Measurements from ENCODE around the gene TMEM221. TPM values are rescaled to one million over a fixed set of nuclear protein-coding genes. Genes with fewer than 3 reads are reported as not detected.

The TMEM221 gene
- polyA plus RNA-seq, 2 donors = 0.13 to 0.20 TPM

DNA sequence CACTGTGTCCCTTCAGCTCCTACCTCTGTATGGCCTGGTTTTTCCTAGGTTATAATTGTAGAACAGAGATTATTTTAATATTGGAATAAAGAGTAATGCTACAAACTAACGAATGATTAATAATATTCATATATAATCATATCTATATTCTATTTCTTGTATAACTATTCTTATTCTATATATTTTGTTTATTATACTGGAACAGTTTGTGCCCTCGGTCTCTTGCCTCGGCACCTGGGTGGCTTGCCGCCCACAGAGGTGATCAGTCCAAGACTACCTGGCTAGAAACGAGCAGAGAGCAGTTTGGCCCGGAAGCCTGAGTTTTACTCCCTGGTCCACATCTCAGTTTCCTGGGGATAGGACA is 18.0 kb upstream of the TMEM221 start:
- Histone ChIP-seq H3K27me3 (ENCODE audit: control insufficient read depth in 1 of 2, insufficient read depth in 2 of 2, low read length in 2 of 2) (no peaks in the 10 kb centered on the region), H3K4me3 (ENCODE audit: low read depth in 1 of 2, low read length in 2 of 2) (no peak overlapping the region), H3K36me3 (ENCODE audit: control insufficient read depth in 2 of 2, insufficient read depth in 2 of 2, low read length in 1 of 2) (no peaks in the 10 kb centered on the region), H3K27ac (ENCODE audit: low read depth in 2 of 2, low read length in 1 of 2) (no peak overlapping the region), H3K4me1 (ENCODE audit: control insufficient read depth in 2 of 2, insufficient read depth in 2 of 2, low read length in 1 of 2) (peaks cover 0 to 14% of the 10 kb centered on the region in 2 donors), H3K9me3 (ENCODE audit: control insufficient read depth in 2 of 2, insufficient read depth in 1 of 2, low read depth in 1 of 2, low read length in 1 of 2) (no peaks in the 10 kb centered on the region)
- WGBS, 2 donors = 29 to 45% methylated on average over 6 of the region's 6 CpGs

DNA sequence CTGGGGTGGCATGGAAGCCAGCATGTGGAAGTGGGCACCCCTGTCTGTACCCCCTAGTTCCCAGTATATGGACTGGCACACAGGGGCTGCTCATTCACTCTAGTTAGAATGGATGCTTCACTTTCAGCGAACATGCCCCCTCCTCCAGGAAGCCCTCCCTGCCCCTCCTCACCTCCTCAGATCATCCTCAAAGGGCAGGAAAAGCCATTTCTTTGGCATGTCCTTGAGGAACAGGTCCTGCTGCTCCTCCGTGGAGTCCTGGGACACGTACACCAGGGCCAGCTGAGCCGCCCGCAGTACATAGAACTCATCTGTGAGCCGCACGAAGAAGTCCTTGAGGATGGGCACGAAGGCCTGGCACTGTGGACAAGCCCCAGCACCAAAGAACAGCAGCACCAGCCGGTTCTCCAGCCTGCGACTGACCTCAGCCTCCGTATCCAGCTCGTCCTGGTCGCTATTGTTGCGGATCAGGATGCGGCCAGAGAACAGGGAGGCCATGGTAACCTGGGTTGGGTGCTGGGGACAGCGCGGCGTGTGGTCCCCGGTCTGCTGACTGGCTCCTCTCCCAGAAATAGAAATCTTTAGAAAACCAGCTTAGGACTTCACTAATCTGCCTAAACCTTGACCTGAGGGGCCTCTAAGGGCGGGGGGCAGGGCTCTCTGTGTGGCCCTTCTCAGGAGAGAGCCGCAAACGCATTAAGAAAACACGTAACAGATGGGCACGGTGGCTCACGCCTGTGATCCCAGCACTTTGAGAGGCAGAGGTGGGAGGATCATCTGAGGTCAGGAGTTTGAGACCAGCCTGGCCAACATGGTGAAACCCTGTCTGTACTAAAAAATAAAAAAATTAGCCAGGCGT is 12.1 kb upstream of the TMEM221 start, which contains the start of gene NXNL1:
NXNL1 (minus strand) TSS at position 555 of the 859 bp plus-strand sequence; CDS start at position 498, 57 bp downstream.
- Histone ChIP-seq H3K9me3 (ENCODE audit: control insufficient read depth in 2 of 2, insufficient read depth in 1 of 2, low read depth in 1 of 2, low read length in 1 of 2) (no peaks in the 10 kb centered on the region), H3K27me3 (ENCODE audit: control insufficient read depth in 1 of 2, insufficient read depth in 2 of 2, low read length in 2 of 2) (peaks cover 0 to 4% of the 10 kb centered on the region in 2 donors)
- 83 to 86% methylated on average over 26 of the region's 26 CpGs for WGBS, 2 donors

DNA sequence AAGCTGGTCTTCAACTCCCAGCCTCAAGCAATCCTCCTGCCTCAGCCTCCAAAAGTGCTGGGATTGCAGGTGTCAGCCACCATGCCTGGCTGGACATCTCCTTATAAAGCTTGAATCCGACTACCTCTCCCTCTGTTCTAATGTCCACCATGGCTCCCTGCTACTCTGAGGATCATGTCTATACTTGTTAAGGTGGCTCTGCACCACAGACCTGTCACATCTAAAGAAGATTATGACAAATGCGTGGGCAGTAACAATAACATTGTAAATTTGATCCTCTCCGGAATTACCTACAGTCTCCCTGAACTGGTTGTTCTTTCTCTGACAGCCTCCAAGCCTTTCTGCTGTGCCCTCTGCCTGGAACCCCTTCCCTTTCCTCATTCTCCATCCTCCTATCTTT is 10.5 kb upstream of the TMEM221 start:
- 53 to 57% methylated on average over 3 of the region's 3 CpGs for WGBS, 2 donors
- Histone ChIP-seq H3K27me3 (ENCODE audit: control insufficient read depth in 1 of 2, insufficient read depth in 2 of 2, low read length in 2 of 2) (peaks cover 0 to 12% of the 10 kb centered on the region in 2 donors), H3K4me3 (ENCODE audit: low read depth in 1 of 2, low read length in 2 of 2) (no peak overlapping the region), H3K4me1 (ENCODE audit: control insufficient read depth in 2 of 2, insufficient read depth in 2 of 2, low read length in 1 of 2) (peaks cover 0 to 7% of the 10 kb centered on the region in 2 donors), H3K36me3 (ENCODE audit: control insufficient read depth in 2 of 2, insufficient read depth in 2 of 2, low read length in 1 of 2) (no peaks in the 10 kb centered on the region), H3K27ac (ENCODE audit: low read depth in 2 of 2, low read length in 1 of 2) (no peak overlapping the region), H3K9me3 (ENCODE audit: control insufficient read depth in 2 of 2, insufficient read depth in 1 of 2, low read depth in 1 of 2, low read length in 1 of 2) (no peaks in the 10 kb centered on the region)

More for the DNA sequence above, 12.1 kb upstream of the TMEM221 start, which contains the start of gene NXNL1:
- Histone ChIP-seq H3K4me3 (ENCODE audit: low read depth in 1 of 2, low read length in 2 of 2) (no peak within 1 kb of the TSS), H3K36me3 (ENCODE audit: control insufficient read depth in 2 of 2, insufficient read depth in 2 of 2, low read length in 1 of 2) (no peaks in the 10 kb centered on the region), H3K4me1 (ENCODE audit: control insufficient read depth in 2 of 2, insufficient read depth in 2 of 2, low read length in 1 of 2) (peaks cover 0 to 4% of the 10 kb centered on the region in 2 donors), H3K27ac (ENCODE audit: low read depth in 2 of 2, low read length in 1 of 2) (no peak within 1 kb of the TSS)

DNA sequence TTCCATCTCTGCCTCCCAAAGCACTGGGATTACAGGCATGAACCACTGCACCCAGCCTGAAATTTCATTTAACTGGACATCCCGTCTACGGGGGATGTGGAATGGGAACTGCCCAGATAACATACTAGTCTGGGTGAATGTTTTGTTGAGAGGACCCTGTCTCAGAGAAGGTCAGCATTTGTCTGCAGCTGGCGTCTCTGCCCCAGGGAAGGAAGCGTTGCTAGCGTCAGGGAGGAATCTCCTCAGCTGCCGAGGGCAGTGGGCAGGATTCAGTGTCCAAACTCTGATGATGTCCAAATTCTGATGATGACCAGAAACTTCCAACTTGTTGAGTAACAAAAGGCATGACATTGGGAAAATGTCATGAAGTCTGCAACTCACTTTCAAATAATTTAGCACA is 9.1 kb upstream of the TMEM221 start:
- 49 to 51% methylated on average over 6 of the region's 6 CpGs for WGBS, 2 donors

DNA sequence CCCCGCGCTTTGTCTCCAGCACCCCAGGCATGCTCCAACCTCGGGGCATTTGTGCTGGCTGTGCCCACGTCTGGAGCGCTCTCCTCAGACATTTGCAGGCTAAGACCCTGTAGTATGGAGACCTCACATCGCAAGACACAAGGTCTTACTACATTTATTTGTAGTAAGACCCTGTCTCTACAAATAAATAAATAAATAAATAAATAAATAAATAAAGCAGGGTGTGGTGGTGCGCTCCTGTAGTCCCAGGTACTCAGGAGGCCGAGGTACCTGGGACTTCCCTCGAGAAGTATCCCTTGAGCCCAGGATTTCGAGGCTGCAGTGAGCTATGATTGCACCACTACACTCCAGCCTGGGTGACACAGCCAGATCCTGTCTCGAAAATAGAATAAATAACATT is 7.7 kb upstream of the TMEM221 start:
- 64 to 65% methylated on average over 11 of the region's 11 CpGs for WGBS, 2 donors
- H3K4me1 ChIP-seq (ENCODE audit: control insufficient read depth in 2 of 2, insufficient read depth in 2 of 2, low read length in 1 of 2) = peaks cover 0 to 7% of the 10 kb centered on the region in 2 donors
- H3K4me3 ChIP-seq (ENCODE audit: low read depth in 1 of 2, low read length in 2 of 2) = no peak overlapping the region
- H3K27ac ChIP-seq (ENCODE audit: low read depth in 2 of 2, low read length in 1 of 2) = no peak overlapping the region
- H3K9me3 ChIP-seq (ENCODE audit: control insufficient read depth in 2 of 2, insufficient read depth in 1 of 2, low read depth in 1 of 2, low read length in 1 of 2) = peaks cover 0 to 3% of the 10 kb centered on the region in 2 donors
- no peaks in the 10 kb centered on the region for H3K36me3 ChIP-seq (ENCODE audit: control insufficient read depth in 2 of 2, insufficient read depth in 2 of 2, low read length in 1 of 2)
- H3K27me3 ChIP-seq (ENCODE audit: control insufficient read depth in 1 of 2, insufficient read depth in 2 of 2, low read length in 2 of 2) = peaks cover 0 to 12% of the 10 kb centered on the region in 2 donors

More for the DNA sequence above, 9.1 kb upstream of the TMEM221 start:
- Histone ChIP-seq H3K36me3 (ENCODE audit: control insufficient read depth in 2 of 2, insufficient read depth in 2 of 2, low read length in 1 of 2) (no peaks in the 10 kb centered on the region), H3K4me3 (ENCODE audit: low read depth in 1 of 2, low read length in 2 of 2) (no peak overlapping the region), H3K27ac (ENCODE audit: low read depth in 2 of 2, low read length in 1 of 2) (no peak overlapping the region), H3K9me3 (ENCODE audit: control insufficient read depth in 2 of 2, insufficient read depth in 1 of 2, low read depth in 1 of 2, low read length in 1 of 2) (peaks cover 0 to 3% of the 10 kb centered on the region in 2 donors), H3K4me1 (ENCODE audit: control insufficient read depth in 2 of 2, insufficient read depth in 2 of 2, low read length in 1 of 2) (peaks cover 0 to 7% of the 10 kb centered on the region in 2 donors), H3K27me3 (ENCODE audit: control insufficient read depth in 1 of 2, insufficient read depth in 2 of 2, low read length in 2 of 2) (peaks cover 0 to 12% of the 10 kb centered on the region in 2 donors)

DNA sequence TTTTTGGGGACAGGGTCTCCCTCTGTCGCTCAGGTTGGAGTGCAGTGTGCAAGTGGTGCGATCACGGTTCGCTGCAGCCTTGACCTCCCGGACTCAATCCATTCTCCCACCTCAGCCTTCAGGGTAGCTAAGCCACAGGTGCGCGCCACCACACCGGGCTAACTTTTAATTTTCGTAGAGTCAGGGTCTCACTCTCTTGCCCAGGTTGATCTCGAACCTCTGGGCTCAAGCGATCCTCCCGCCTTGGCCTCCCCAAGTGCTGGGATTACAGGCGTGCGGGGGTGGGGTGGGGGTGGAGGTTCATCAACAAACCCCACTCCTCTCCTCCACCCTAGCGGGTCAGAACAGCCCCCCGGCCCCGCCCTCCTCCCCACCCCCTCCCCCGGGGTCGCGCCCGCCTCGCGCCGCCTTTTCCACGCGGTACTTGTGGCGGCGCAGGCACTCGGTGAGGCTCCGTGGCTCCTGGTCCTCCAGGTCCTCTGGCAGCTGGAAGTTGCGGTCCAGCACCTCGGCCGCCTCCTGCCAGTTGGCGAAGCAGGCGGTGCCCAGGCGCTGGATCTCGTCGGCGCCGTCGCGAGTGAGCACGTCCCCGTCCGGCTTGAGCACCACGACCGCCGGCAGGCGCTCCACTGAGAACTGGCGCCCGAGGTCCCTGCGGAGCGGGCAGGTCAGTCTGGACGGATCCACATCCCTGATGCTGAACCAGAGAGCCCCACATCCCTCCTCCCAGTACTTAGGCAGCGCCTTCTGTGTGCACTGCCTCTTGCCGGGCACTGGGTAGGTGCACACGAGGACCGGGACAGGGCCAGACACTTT is 7.0 kb upstream of the TMEM221 start:
- no peak overlapping the region for H3K4me3 ChIP-seq (ENCODE audit: low read depth in 1 of 2, low read length in 2 of 2)
- H3K36me3 ChIP-seq (ENCODE audit: control insufficient read depth in 2 of 2, insufficient read depth in 2 of 2, low read length in 1 of 2) = no peaks in the 10 kb centered on the region
- 13% methylated on average over 52 to 58 of the region's 58 CpGs for WGBS, 2 donors
- H3K4me1 ChIP-seq (ENCODE audit: control insufficient read depth in 2 of 2, insufficient read depth in 2 of 2, low read length in 1 of 2) = peaks cover 0 to 7% of the 10 kb centered on the region in 2 donors
- H3K27ac ChIP-seq (ENCODE audit: low read depth in 2 of 2, low read length in 1 of 2) = no peak overlapping the region
- peaks cover 0 to 12% of the 10 kb centered on the region in 2 donors for H3K27me3 ChIP-seq (ENCODE audit: control insufficient read depth in 1 of 2, insufficient read depth in 2 of 2, low read length in 2 of 2)
- H3K9me3 ChIP-seq (ENCODE audit: control insufficient read depth in 2 of 2, insufficient read depth in 1 of 2, low read depth in 1 of 2, low read length in 1 of 2) = peaks cover 0 to 3% of the 10 kb centered on the region in 2 donors

GRCh38 chr19:17454576-17455071 is 6.2 kb upstream of the TMEM221 start:
- Histone ChIP-seq H3K36me3 (ENCODE audit: control insufficient read depth in 2 of 2, insufficient read depth in 2 of 2, low read length in 1 of 2) (no peaks in the 10 kb centered on the region), H3K9me3 (ENCODE audit: control insufficient read depth in 2 of 2, insufficient read depth in 1 of 2, low read depth in 1 of 2, low read length in 1 of 2) (peaks cover 0 to 3% of the 10 kb centered on the region in 2 donors), H3K27ac (ENCODE audit: low read depth in 2 of 2, low read length in 1 of 2) (no peak overlapping the region), H3K27me3 (ENCODE audit: control insufficient read depth in 1 of 2, insufficient read depth in 2 of 2, low read length in 2 of 2) (peaks cover 0 to 12% of the 10 kb centered on the region in 2 donors), H3K4me3 (ENCODE audit: low read depth in 1 of 2, low read length in 2 of 2) (no peak overlapping the region), H3K4me1 (ENCODE audit: control insufficient read depth in 2 of 2, insufficient read depth in 2 of 2, low read length in 1 of 2) (peaks cover 0 to 7% of the 10 kb centered on the region in 2 donors)
- WGBS, 2 donors = 9 to 12% methylated on average over 13 of the region's 13 CpGs

DNA sequence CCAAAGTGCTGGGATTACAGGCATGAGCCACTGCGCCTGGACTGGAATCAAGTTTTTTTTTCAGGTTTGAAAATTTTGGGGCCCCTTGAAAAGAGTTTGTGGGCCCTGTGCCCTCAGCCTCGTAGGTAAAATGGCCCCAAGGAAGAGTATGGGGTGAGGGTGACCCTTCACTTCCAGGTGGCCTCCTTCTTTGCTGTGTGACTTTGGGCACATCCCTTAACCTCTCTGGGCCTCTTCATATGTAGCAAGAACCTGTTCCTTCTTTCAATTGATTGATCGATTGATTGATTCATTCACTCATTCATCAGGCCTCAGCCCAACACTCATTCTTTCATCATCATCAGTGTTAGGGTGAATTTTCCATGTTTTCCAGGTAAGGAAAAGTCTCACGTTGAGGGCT is 3.4 kb upstream of the TMEM221 start:
- Histone ChIP-seq H3K27me3 (ENCODE audit: control insufficient read depth in 1 of 2, insufficient read depth in 2 of 2, low read length in 2 of 2) (peaks cover 0 to 12% of the 10 kb centered on the region in 2 donors), H3K4me1 (ENCODE audit: control insufficient read depth in 2 of 2, insufficient read depth in 2 of 2, low read length in 1 of 2) (peaks cover 3 to 7% of the 10 kb centered on the region in 2 donors), H3K36me3 (ENCODE audit: control insufficient read depth in 2 of 2, insufficient read depth in 2 of 2, low read length in 1 of 2) (no peaks in the 10 kb centered on the region), H3K27ac (ENCODE audit: low read depth in 2 of 2, low read length in 1 of 2) (no peak overlapping the region), H3K4me3 (ENCODE audit: low read depth in 1 of 2, low read length in 2 of 2) (no peak overlapping the region), H3K9me3 (ENCODE audit: control insufficient read depth in 2 of 2, insufficient read depth in 1 of 2, low read depth in 1 of 2, low read length in 1 of 2) (peaks cover 0 to 3% of the 10 kb centered on the region in 2 donors)
- 73 to 80% methylated on average over 4 of the region's 4 CpGs for WGBS, 2 donors
